ENCODE results near the gene SLC35D1.

SLC35D1 gene

DNA sequence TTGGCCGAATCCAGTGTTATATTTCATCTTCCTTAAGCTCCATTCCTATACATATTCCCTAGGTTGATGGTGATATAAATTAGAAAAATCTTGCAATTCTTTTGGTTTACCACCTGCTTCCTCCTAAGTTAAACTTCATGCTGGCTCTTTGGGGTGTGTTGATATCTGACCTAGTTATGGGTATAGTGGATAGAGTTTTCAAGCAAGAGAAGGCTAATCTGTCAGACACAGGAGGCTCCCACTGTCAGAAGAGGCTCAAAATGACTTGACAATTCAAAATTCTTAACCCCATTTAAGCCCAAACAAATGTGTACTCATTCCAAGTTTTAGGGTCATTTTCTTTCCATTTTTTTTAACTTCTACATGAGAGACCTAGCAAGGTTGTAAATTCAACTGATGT, 8.5 kb upstream of the SLC35D1 start:
- H3K9me2 ChIP-seq (replicated peaks; ENCODE audit: low read depth, low read length), result no peaks in the 10 kb centered on the region
- H3F3A ChIP-seq (ENCODE audit: low read depth), result no peaks in the 10 kb centered on the region
- TF ChIP-seq, protein P1, sequence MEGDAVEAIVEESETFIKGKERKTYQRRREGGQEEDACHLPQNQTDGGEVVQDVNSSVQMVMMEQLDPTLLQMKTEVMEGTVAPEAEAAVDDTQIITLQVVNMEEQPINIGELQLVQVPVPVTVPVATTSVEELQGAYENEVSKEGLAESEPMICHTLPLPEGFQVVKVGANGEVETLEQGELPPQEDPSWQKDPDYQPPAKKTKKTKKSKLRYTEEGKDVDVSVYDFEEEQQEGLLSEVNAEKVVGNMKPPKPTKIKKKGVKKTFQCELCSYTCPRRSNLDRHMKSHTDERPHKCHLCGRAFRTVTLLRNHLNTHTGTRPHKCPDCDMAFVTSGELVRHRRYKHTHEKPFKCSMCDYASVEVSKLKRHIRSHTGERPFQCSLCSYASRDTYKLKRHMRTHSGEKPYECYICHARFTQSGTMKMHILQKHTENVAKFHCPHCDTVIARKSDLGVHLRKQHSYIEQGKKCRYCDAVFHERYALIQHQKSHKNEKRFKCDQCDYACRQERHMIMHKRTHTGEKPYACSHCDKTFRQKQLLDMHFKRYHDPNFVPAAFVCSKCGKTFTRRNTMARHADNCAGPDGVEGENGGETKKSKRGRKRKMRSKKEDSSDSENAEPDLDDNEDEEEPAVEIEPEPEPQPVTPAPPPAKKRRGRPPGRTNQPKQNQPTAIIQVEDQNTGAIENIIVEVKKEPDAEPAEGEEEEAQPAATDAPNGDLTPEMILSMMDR (conservative IDR thresholded peaks at IDR 0.05; ENCODE audit: low read length), result no peak
- no peak for TF ChIP-seq EZH2phosphoT487 (IDR thresholded peaks at IDR 0.05; ENCODE audit: borderline replicate concordance)
- H3K36me3 ChIP-seq (ENCODE audit: insufficient read depth, low read length), result no peaks in the 10 kb centered on the region
- no peaks in the 10 kb centered on the region for H3K27me3 ChIP-seq (ENCODE audit: insufficient read depth, low read length, poor library complexity, severe bottlenecking)
- H3K4me2 ChIP-seq (ENCODE audit: low read depth, low read length, poor library complexity, severe bottlenecking), result no peak overlapping the region
- H3K4me1 ChIP-seq (ENCODE audit: insufficient read depth, low read length, poor library complexity, severe bottlenecking), result peaks cover 22% of the 10 kb centered on the region
- H3K9me3 ChIP-seq (ENCODE audit: insufficient read depth, low read depth, low read length), result no peaks in the 10 kb centered on the region; the same call in 1 of the 2 replicates
- H3K4me3 ChIP-seq (ENCODE audit: low read length, poor library complexity, severe bottlenecking), result no peak overlapping the region
- no peaks in the 10 kb centered on the region for H4K20me1 ChIP-seq (ENCODE audit: insufficient read depth, low read length, poor library complexity, severe bottlenecking)
- H3K79me2 ChIP-seq (ENCODE audit: insufficient read depth, low read length), result no peaks in the 10 kb centered on the region
- H2AFZ ChIP-seq (ENCODE audit: low read length), result no peak overlapping the region
- H3K9ac ChIP-seq (ENCODE audit: low read depth, low read length, poor library complexity, severe bottlenecking), result no peak overlapping the region

DNA sequence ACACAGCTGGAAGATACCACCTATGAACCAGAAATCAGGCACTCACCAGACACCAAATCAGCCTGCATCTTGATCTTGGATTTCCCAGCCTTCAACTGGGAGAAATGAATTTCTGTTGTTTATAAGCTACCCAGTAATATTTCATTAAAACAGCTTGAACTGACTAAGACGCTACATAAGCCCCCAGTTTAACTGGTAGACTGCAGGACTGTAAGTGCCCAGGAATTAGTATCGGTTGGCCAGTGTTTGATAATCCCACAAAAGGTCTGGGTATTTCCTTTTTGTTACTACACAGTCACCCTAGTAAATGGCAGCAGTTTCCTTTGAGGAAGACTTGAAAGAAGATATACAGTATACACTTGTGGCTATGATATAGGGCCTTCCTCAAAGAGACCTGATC, 7.3 kb upstream of the SLC35D1 start:
- Histone ChIP-seq H3K4me2 (ENCODE audit: low read depth, low read length, poor library complexity, severe bottlenecking) (no peak overlapping the region), H3K4me3 (ENCODE audit: low read length, poor library complexity, severe bottlenecking) (no peak overlapping the region), H3K9me3 (ENCODE audit: insufficient read depth, low read depth, low read length) (no peaks in the 10 kb centered on the region), H2AFZ (ENCODE audit: low read length) (no peak overlapping the region), H4K20me1 (ENCODE audit: insufficient read depth, low read length, poor library complexity, severe bottlenecking) (no peaks in the 10 kb centered on the region), H3K79me2 (ENCODE audit: insufficient read depth, low read length) (no peaks in the 10 kb centered on the region), H3K27me3 (ENCODE audit: insufficient read depth, low read length, poor library complexity, severe bottlenecking) (no peaks in the 10 kb centered on the region), H3K9me2 (replicated peaks; ENCODE audit: low read depth, low read length) (no peaks in the 10 kb centered on the region), H3K9ac (ENCODE audit: low read depth, low read length, poor library complexity, severe bottlenecking) (no peak overlapping the region), H3F3A (ENCODE audit: low read depth) (no peaks in the 10 kb centered on the region), H3K36me3 (ENCODE audit: insufficient read depth, low read length) (no peaks in the 10 kb centered on the region), H3K4me1 (ENCODE audit: insufficient read depth, low read length, poor library complexity, severe bottlenecking) (peaks cover 22% of the 10 kb centered on the region)
- no peak for TF ChIP-seq EZH2phosphoT487 (IDR thresholded peaks at IDR 0.05; ENCODE audit: borderline replicate concordance)
- TF ChIP-seq, protein P1 (conservative IDR thresholded peaks at IDR 0.05; ENCODE audit: low read length), result no peak

DNA sequence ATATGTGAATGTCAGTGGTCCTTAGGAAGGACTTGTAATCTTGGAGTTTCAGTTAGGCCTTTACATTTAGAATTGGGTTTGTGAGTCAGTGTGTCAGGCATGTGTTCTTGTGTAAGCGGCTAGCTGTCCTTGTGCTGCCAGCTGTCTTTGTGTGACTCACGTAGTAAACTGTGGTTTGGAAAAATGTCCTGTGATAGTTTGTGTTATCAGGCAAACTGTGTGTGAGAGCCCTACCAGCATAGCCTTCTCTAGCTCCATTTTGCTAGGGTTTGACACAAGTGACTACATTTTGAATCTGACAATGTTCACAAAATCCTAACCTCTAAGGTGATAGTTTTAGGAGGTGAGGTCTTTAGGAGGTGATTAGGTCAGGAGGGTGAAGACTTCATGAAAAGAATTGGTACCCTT, 6.9 kb upstream of the SLC35D1 start:
- Histone ChIP-seq H3K4me2 (ENCODE audit: low read depth, low read length, poor library complexity, severe bottlenecking) (no peak overlapping the region), H3K79me2 (ENCODE audit: insufficient read depth, low read length) (no peaks in the 10 kb centered on the region), H3K9me3 (ENCODE audit: insufficient read depth, low read depth, low read length) (no peaks in the 10 kb centered on the region), H3F3A (ENCODE audit: low read depth) (no peaks in the 10 kb centered on the region), H4K20me1 (ENCODE audit: insufficient read depth, low read length, poor library complexity, severe bottlenecking) (no peaks in the 10 kb centered on the region), H3K9ac (ENCODE audit: low read depth, low read length, poor library complexity, severe bottlenecking) (no peak overlapping the region), H3K36me3 (ENCODE audit: insufficient read depth, low read length) (no peaks in the 10 kb centered on the region), H3K4me3 (ENCODE audit: low read length, poor library complexity, severe bottlenecking) (no peak overlapping the region), H3K27me3 (ENCODE audit: insufficient read depth, low read length, poor library complexity, severe bottlenecking) (no peaks in the 10 kb centered on the region), H3K4me1 (ENCODE audit: insufficient read depth, low read length, poor library complexity, severe bottlenecking) (peaks cover 22% of the 10 kb centered on the region), H3K9me2 (replicated peaks; ENCODE audit: low read depth, low read length) (no peaks in the 10 kb centered on the region), H2AFZ (ENCODE audit: low read length) (no peak overlapping the region)
- TF ChIP-seq, protein P1 (conservative IDR thresholded peaks at IDR 0.05; ENCODE audit: low read length), result no peak

Data from Loucy (cell line).